Osteoblast (primary cell): Measurements from ENCODE around the gene CD300LG. TPM values are rescaled to one million over a fixed set of nuclear protein-coding genes. Genes with fewer than 3 reads are reported as not detected.

ENCODE experiments used
- DNase-seq: peaks from one replicate; pipeline ENCODE4 v3.0.0; 2011; ENCODE audit warnings: low spot score, mixed read lengths; ENCODE audit not compliant: insufficient read length; ENCODE audit errors: missing footprints
- H2AFZ ChIP-seq: 2 replicates; pipeline ENCODE4 v1.6.0; 2011; ENCODE audit warnings: mild to moderate bottlenecking, low read length
- H3K27ac ChIP-seq: 2 replicates; pipeline ENCODE4 v1.5.1; 2011; ENCODE audit warnings: mild to moderate bottlenecking, low read depth, low read length, moderate library complexity
- H3K27me3 ChIP-seq: 2 replicates; pipeline ENCODE4 v1.6.0; 2012; ENCODE audit warnings: mild to moderate bottlenecking, control low read depth, inconsistent platforms, low read length, moderate library complexity; ENCODE audit not compliant: insufficient read depth
- H3K36me3 ChIP-seq: 2 replicates; pipeline ENCODE4 v1.5.1; 2011; ENCODE audit warnings: mild to moderate bottlenecking, low read length, control low read depth, moderate library complexity; ENCODE audit not compliant: insufficient read depth
- H3K4me1 ChIP-seq: 2 replicates; pipeline ENCODE4 v1.5.1; 2011; ENCODE audit warnings: mild to moderate bottlenecking, low read length, control low read depth, moderate library complexity; ENCODE audit not compliant: insufficient read depth
- H3K4me2 ChIP-seq: 2 replicates; pipeline ENCODE4 v1.6.0; 2011; ENCODE audit warnings: mild to moderate bottlenecking, low read length; ENCODE audit not compliant: insufficient read depth
- H3K4me3 ChIP-seq: fragments of 200-600 bp; sonication (generic); 3 replicates; pipeline ENCODE4 v1.5.1; 2012; ENCODE audit warnings: mild to moderate bottlenecking, low read length, inconsistent platforms; ENCODE audit not compliant: insufficient read depth
- H3K79me2 ChIP-seq: 2 replicates; pipeline ENCODE4 v1.6.0; 2012; ENCODE audit warnings: mild to moderate bottlenecking, low read length, control low read depth, inconsistent platforms; ENCODE audit not compliant: insufficient read depth
- H3K9me3 ChIP-seq: 2 replicates; pipeline ENCODE4 v1.5.1; 2011; ENCODE audit warnings: low read depth, low read length, control low read depth
- H4K20me1 ChIP-seq: 2 replicates; pipeline ENCODE4 v1.6.0; 2012; ENCODE audit warnings: mild to moderate bottlenecking, low read length, control low read depth; ENCODE audit not compliant: insufficient read depth
- CTCF ChIP-seq: IDR thresholded peaks from 2 replicates; pipeline ENCODE4 v1.5.1; 2011; ENCODE audit warnings: mild to moderate bottlenecking, low read depth, low read length, moderate library complexity; ENCODE audit errors: extremely low read depth
- total RNA-seq: library from RNA; depleted of rRNA; stranded (reverse); fragments of >200 nt; gene quantifications from 2 replicates; pipeline ENCODE4 v1.2.3, GENCODE V29; 2012

The CD300LG gene
- total RNA-seq, 1 donor = not detected

GRCh38 chr17:43873815-43874214 is 26.8 kb downstream of the CD300LG start:
- Histone ChIP-seq H3K36me3 (no peaks in the 10 kb centered on the region), H3K4me3 (no peak overlapping the region), H3K27ac (no peak overlapping the region), H3K4me2 (no peak overlapping the region), H3K27me3 (peaks cover 25% of the 10 kb centered on the region), H2AFZ (no peak overlapping the region), H3K4me1 (no peaks in the 10 kb centered on the region), H3K79me2 (no peaks in the 10 kb centered on the region), H3K9me3 (no peaks in the 10 kb centered on the region), H4K20me1 (no peaks in the 10 kb centered on the region)
- no peak for TF ChIP-seq CTCF
- DNase-seq = no peak

- Histone ChIP-seq H3K4me3 (no peak overlapping the region), H3K4me1 (no peaks in the 10 kb centered on the region), H3K9me3 (no peaks in the 10 kb centered on the region), H3K79me2 (no peaks in the 10 kb centered on the region), H3K27me3 (peaks cover 25% of the 10 kb centered on the region), H3K36me3 (no peaks in the 10 kb centered on the region), H3K4me2 (no peak overlapping the region), H2AFZ (no peak overlapping the region), H4K20me1 (no peaks in the 10 kb centered on the region), H3K27ac (no peak overlapping the region)
- no peak for TF ChIP-seq CTCF
- DNase-seq = no peak
Observed at GRCh38 chr17:43874293-43874692, 27.3 kb downstream of the CD300LG start.

DNA sequence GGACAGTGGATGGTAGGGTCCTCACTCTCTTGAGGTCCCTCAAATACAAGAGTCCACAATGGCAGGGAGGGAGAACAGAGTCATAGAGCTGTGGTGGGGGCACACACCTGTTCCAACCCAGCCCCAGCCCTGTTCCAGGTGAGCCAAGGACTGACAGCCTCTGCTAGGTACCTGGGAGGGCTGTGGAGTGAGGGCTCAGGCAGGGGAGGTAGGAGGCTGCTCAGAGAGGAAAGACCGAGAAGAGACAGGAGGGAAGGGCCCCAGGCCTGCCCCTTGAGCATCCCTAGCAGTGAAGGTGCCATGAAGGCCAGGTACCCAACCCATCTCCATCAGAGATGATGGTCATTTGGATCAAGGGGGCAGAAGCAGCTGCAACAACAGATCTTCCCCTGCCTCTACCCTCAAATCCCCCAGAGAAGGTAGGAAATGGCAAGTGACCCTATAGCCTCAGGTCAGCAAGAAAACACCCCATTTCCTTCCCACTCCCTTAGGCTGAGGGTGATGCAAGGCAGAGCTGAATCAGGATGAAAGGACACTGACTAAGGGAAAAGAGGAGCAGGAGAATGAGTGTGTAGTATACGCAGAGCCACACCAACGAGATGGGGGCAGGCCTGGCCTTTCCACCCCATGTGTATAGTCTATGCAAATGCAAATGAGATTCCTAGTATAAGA is 28.6 kb downstream of the CD300LG start:
- no peak overlapping the region for H3K4me2 ChIP-seq
- no peaks in the 10 kb centered on the region for H3K36me3 ChIP-seq
- H3K4me3 ChIP-seq = no peak overlapping the region
- H3K27me3 ChIP-seq = peaks cover 20% of the 10 kb centered on the region
- no peak overlapping the region for H2AFZ ChIP-seq
- no peaks in the 10 kb centered on the region for H4K20me1 ChIP-seq
- no peaks in the 10 kb centered on the region for H3K9me3 ChIP-seq
- no peak for TF ChIP-seq CTCF
- H3K27ac ChIP-seq = no peak overlapping the region
- no peak for DNase-seq
- H3K79me2 ChIP-seq = no peaks in the 10 kb centered on the region
- no peaks in the 10 kb centered on the region for H3K4me1 ChIP-seq

DNA sequence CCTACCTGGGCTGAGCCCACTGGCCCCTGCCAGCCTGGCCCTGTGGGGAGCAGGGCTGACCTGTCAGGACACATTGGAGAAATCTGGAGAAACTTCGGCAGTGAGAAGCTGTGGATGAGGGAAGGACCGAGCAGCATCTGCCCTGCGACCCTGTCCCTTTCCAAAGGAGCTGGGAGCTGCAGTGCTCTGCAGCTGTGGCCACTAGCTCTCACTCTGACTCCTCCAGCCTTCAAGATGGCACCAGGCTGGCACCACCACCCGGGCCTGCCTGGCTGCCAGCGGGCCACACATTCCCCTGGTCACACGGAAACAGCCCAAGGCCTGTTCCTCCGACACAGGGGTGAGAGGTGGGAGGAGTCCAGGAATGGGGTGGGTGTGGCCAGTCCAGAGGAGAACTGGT is 30.1 kb downstream of the CD300LG start:
- no peak for TF ChIP-seq CTCF
- H3K4me3 ChIP-seq = no peak overlapping the region
- H3K79me2 ChIP-seq = no peaks in the 10 kb centered on the region
- H3K27ac ChIP-seq = no peak overlapping the region
- no peak overlapping the region for H3K4me2 ChIP-seq
- peaks cover 17% of the 10 kb centered on the region for H3K27me3 ChIP-seq
- no peaks in the 10 kb centered on the region for H3K9me3 ChIP-seq
- H3K36me3 ChIP-seq = no peaks in the 10 kb centered on the region
- no peak for DNase-seq
- no peaks in the 10 kb centered on the region for H3K4me1 ChIP-seq
- no peaks in the 10 kb centered on the region for H4K20me1 ChIP-seq
- no peak overlapping the region for H2AFZ ChIP-seq
